ENCODE measurements around the gene TOX3.

- no peak for TF ChIP-seq CTCF (IDR thresholded peaks at IDR 0.05; ENCODE audit: control extremely low read depth in 1 of 3, insufficient read depth in 1 of 3, low read depth in 1 of 3, low read length in 3 of 3)
- TF ChIP-seq CHD2 (IDR thresholded peaks at IDR 0.05; ENCODE audit: low read length), result no peak
- TF ChIP-seq KDM5A (IDR thresholded peaks at IDR 0.05; ENCODE audit: low read length), result no peak
- no peak for TF ChIP-seq POLR2AphosphoS5 (IDR thresholded peaks at IDR 0.05; ENCODE audit: low read depth, low read length)
- no peak for TF ChIP-seq CREB1 (IDR thresholded peaks at IDR 0.05)
- TF ChIP-seq POLR2A (IDR thresholded peaks at IDR 0.05; ENCODE audit: control extremely low read depth in 1 of 2, low read depth in 2 of 2, low read length in 2 of 2), result no peak
- no peak for TF ChIP-seq TAF1 (IDR thresholded peaks at IDR 0.05; ENCODE audit: low read depth, low read length)
- TF ChIP-seq PHF8 (conservative IDR thresholded peaks at IDR 0.05; ENCODE audit: low read depth, low read length), result no peak
- no peak for TF ChIP-seq ATF2 (IDR thresholded peaks at IDR 0.05; ENCODE audit: low read length)
- no peak for TF ChIP-seq KDM1A (IDR thresholded peaks at IDR 0.05; ENCODE audit: borderline replicate concordance, low read length)
- no peak for TF ChIP-seq TCF12 (IDR thresholded peaks at IDR 0.05; ENCODE audit: low read depth, low read length)
- no peak for TF ChIP-seq CTBP2 (IDR thresholded peaks at IDR 0.05; ENCODE audit: borderline replicate concordance, insufficient read depth, insufficient read length, low read length)
- TF ChIP-seq GTF2F1 (IDR thresholded peaks at IDR 0.05; ENCODE audit: borderline replicate concordance, low read depth, low read length), result no peak
Observed at GRCh38 chr16:52568495-52568894, 21.6 kb upstream of the TOX3 start.

All from H1 (cell line).